Suppressor macrophage treated with lipopolysaccharide for 1 hour (primary cell): ENCODE results near the gene CD6.

ENCODE experiments used
- DNase-seq, 3 donors: peaks; one replicate each; pipeline ENCODE4 v3.0.0-alpha.2; 2020 to 2022

Gene CD6

GRCh38 chr11:61032824-61033223 is 61.3 kb downstream of the CD6 start:
- no peak for DNase-seq

DNA sequence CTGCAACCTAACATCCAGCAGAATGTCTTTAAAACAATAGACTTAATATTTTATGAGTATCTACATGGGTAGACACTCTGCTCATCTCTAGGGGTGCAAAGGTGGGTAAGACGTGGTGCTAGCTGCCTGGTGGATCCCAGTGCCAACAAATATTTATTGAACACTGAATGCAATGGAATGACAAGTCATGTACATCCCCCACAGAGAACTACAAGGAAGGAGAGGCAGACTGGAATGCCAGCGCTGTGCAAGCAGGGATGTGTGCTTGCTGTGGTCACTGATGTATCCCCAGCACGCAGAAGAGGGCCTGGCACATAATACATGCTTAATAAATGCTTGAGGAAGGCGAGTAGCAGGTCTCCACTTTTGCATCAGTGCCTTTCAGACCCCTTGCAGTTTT is 61.9 kb downstream of the CD6 start:
- DNase-seq: no peak

- no peak for DNase-seq
Measured at GRCh38 chr11:61034111-61034510, 62.6 kb downstream of the CD6 start.

DNA sequence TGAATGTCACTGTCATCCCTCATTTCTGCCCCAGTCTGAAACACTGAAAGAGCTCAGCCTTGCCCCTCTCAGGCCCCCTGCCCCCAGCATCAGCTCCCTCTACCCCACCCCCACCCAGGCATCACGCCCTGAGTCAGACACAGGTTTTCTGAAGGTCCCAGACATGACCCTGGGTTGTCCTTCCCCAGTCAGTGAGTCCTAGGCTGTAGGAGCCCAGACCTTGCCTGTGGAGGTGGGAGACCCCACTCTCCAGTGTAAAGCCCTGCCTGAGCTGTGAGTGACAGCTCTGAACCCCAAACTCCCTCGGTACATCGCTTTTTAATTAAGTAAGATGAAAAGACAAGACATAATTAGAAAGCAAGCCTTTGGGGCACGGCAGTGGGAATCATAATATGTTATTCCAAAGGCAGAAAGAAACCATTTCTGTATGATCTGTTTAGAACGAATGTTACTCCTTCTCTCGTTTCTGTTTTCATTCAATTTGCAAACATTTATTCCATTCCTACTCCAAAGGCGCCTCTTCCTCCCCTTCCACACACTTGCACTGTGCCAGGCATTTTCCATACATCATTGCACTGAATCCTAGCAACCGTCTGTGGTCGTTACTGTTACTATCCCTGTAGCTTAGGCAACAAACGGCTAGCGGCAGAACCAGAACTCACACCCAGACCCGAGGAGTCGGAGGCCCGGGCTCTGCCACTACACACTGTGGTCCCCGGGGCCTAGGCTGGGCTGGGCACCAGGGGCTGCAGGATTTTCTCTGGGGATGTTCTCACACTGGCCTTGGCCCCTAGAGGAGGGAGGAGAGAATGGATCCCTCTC is 63.4 kb downstream of the CD6 start:
- DNase-seq: no peak

GRCh38 chr11:61035526-61035835 is 64.0 kb downstream of the CD6 start:
- no peak for DNase-seq

DNA sequence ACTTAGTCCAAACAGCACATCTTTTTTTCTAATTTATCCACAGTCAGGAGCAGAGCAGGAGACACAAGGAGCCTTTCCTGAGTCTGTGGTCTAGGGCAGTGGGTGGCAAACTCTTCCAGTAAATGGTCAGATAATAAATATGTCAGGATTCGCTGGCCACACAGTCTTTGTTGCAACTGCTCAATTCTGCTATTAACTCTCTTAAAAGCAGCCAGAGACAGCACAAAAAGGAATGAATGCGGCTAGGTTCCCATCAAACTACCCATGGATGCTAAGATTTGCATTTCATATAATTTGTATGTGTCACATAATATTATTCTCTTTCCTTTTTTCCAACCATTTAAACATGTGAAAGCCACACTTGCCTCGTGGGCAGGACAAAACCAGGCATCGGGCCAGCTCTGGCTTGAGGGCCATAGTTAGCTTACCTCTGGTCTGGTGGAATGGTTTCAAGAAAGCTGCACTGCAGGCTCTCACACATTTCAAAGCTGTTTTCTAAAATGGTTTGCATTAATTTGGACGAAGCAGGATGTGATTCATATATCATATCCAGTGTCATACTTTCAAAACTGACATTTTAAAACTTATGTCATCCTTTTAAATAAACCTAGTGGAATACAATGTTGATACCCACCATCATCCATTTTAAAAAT is 66.1 kb downstream of the CD6 start:
- DNase-seq: no peak

DNA sequence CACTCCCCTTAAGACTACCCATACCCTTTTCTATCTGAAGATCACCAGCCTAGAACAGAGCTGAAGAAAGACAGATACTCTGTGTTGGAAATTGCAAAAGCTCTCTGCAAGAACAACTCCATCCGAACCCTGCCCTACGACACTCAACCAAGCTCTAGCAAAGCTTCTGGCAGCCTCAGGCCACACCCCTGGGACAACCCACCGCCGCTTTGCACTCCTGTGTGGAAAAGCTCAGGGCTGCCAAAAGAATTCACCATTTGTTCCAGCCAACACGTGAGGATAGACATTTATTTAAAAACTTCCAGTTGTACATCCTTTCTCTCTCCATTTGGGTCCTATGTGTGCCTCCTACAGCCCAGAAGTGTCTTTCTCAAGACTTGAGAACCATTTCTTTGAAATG is 68.4 kb downstream of the CD6 start:
- DNase-seq: peak in 1 of 3 donors; percentile 21

GRCh38 chr11:61041755-61042518 is 70.5 kb downstream of the CD6 start:
- DNase-seq: peak in 1 of 3 donors; percentile 24

DNA sequence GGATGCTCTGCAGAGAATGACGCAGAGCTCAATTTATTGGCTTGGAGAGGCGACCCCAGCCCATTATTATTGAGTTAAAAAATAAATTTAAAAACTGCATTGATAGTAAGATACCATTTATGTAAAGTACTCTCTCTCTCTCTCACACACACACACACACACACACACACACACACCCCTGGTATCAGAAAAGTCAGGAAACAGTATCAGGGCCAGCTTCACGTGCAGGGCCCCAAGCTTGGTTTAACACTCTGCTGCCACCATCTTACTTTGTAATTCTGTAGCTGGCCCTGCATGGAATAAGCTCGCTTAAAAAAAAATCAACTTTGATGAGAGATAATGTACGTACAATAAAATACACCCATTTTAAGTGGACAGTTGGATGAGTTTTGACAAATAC is 71.1 kb downstream of the CD6 start:
- DNase-seq: no peak

DNA sequence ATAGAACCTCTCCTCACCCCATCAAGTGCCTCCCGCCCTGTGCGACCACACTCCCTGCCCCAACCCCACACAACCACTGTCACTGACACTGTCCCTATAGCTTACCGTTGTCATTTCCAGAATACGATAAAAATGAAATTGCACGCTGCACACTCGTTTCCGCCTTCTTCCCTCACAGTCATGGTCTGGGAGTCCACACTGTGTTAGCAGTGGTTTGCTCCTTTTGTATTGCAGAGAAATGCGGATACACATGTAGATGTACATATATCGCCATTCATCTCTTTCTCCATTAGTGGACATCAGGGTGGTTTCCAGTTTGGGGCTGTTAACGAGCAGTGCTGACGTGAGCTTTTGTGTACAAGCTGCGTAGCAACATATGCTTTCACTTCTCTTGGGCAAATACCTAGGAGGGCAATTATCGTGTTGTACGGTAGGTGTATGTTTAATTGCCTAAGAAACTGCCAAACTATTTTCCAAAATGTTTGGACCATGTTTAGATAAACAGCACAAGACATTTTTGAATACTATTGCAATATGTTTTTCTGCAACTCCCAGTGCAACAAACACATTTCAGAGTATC is 71.6 kb downstream of the CD6 start:
- no peak for DNase-seq

GRCh38 chr11:61045271-61045670 is 73.8 kb downstream of the CD6 start:
- DNase-seq: no peak

DNA sequence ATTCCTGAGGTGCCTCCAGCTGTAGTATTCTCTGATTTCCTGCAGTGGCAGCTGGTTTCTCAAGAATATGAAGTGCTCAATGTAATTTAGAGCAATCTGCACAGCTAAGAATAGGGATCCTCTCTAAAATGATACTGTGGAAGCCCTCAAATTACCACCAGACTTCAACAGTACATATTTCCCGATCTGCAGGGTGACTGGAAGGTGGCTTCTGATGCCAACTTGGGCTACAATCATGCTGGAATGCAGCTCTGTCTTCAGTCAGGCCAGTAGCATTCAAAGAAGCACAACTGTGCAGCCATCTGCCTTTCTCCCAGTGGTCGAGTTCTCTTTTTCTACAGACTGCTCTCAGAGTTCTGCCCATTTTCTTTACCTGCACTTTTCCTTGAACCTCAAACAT is 75.4 kb downstream of the CD6 start:
- no peak for DNase-seq

GRCh38 chr11:61048368-61049062 is 77.0 kb downstream of the CD6 start:
- no peak for DNase-seq

- DNase-seq: no peak
Measured at GRCh38 chr11:61049063-61049377, 77.5 kb downstream of the CD6 start.

DNA sequence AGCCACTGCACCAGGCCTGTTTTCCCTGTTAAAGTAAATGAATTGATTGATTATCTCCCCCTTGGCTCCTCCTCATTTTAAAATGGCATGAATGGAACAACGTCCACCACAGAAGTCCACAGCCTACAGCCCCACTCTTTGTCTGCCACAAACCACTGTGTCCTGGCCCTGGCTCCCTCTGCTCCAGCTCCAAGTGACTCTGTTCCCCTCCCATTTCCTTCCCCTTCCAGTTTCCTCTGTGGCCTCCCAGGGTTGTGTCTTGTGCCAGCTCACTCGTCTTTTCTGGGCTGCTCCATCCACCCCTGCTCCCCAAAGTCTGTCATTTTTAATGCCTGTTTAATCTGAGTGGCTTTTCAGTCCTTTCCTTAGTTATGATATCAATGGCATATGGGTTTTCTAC is 78.4 kb downstream of the CD6 start:
- DNase-seq: peak; percentile 45 to 55 (median 51)

- DNase-seq: no peak
Measured at GRCh38 chr11:61052182-61052972, 80.9 kb downstream of the CD6 start.

- no peak for DNase-seq
Measured at GRCh38 chr11:61053191-61053590, 81.7 kb downstream of the CD6 start.

GRCh38 chr11:61054513-61054912 is 83.0 kb downstream of the CD6 start:
- no peak for DNase-seq

- DNase-seq: peak; percentile 35 to 58 (median 52)
Measured at GRCh38 chr11:61054927-61055562, 83.6 kb downstream of the CD6 start.

DNA sequence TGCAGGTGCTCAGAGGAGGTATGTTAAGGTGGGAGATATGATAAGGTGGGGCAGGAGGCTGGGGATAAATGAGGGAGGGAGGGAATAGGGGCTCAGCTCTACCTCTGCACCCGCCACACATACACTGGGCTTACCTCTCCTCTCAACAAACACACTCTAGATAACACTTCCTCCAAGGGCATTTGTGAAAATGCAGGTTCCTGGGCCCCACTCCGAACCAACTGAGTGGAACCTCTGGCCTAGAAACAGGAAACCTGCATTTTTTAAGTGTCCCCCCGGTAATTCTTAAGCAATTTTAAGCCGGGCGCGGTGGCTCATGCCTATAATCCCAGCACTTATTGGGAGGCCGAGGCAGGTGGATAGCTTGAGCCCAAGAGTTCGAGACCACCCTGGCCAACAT is 84.3 kb downstream of the CD6 start:
- DNase-seq: no peak

DNA sequence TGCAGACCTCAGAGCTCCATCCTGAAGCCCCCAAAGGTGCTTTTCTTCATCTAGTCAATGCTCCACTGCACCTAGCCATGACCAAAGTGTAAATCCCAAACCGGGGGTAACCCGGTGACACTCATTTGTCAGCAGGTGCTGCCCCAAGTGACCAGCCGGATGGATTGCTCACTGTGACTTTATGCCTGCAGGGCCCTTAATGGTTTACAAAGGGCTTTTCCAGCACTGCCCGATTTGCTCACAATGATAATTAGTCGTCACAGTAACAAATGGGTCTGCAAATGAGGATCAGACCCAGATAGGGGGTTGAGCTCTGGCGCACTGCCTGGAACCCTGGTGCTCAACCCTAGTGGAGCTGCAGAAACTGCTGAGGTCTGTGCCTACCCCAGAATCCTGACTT is 85.1 kb downstream of the CD6 start:
- no peak for DNase-seq

- DNase-seq: no peak
Measured at GRCh38 chr11:61056981-61057380, 85.5 kb downstream of the CD6 start.
